Right cardiac atrium (tissue), 5 donors: ENCODE data around the gene NEGR1. TPM values are rescaled to one million over a fixed set of nuclear protein-coding genes. Genes with fewer than 3 reads are reported as not detected.
A peak's percentile ranks its signal among the peaks of the same experiment; 100 is the strongest.

Source experiments
- ATAC-seq, 2 donors: fragments of 200-7000 bp; cut with Tn5 transposase; one replicate each; pipeline versions ENCODE4 v1.8.0 to v1.9.1; 2020; ENCODE audit warnings: moderate library complexity in 2 of 2, mild to moderate bottlenecking in 1 of 2
- DNase-seq, 3 donors: peaks; one replicate each; pipeline ENCODE4 v3.0.0-alpha.2; 2020
- H3K27ac ChIP-seq: one replicate; pipeline ENCODE4 v1.5.1; 2013; ENCODE audit warnings: mild to moderate bottlenecking, low read length, control low read depth, moderate library complexity
- H3K27me3 ChIP-seq: one replicate; pipeline ENCODE4 v1.6.1; 2013; ENCODE audit not compliant: control insufficient read depth, insufficient read depth
- H3K4me1 ChIP-seq: one replicate; pipeline ENCODE4 v1.6.1; 2013; ENCODE audit warnings: low read length; ENCODE audit not compliant: control insufficient read depth, insufficient read depth
- H3K4me3 ChIP-seq: one replicate; pipeline ENCODE4 v1.5.1; 2013; ENCODE audit warnings: low read length, control low read depth
- H3K9me3 ChIP-seq: one replicate; pipeline ENCODE4 v1.6.1; 2013; ENCODE audit warnings: low read length; ENCODE audit not compliant: control insufficient read depth
- WGBS: extraction: QIAGEN DNeasy Blood & Tissue Kit; methylation state at CpG from one replicate; pipeline ENCODE4 v1.1.7; 2013; 5-methylcytosine and 5-hydroxymethylcytosine counted together
- intact Hi-C, 4 donors: fragments of 100-400 bp; cut with DNase I; formaldehyde crosslinking; loops; one replicate each; pipeline versions ENCODE4 v1.11.0 to v1.14.0; 2022 to 2023
- polyA plus RNA-seq: library from polyadenylated mRNA; stranded (reverse); fragments of 200-250 nt; gene quantifications from one replicate; pipeline ENCODE4 v1.2.3, GENCODE V29; 2013
- total RNA-seq, 4 donors: library from RNA; stranded (reverse); fragmentation: NEBNext Ultra II Directional; extraction: Animal tissue kit (Norgen Biotek cat#: 25700); gene quantifications; one replicate each; pipeline ENCODE4 v1.2.1, GENCODE V29; 2021
- donor health status: healthy with polysubstance abuse.
- donor health status: DM: no; HTN: yes; CAD: no.
- donor health status: DM: no; HTN: no; CAD: no.
- donor health status: DM: no; HTN: yes; CAD: no; lungs with severe emphysema.
- donor health status: DM: yes; HTN: yes; CAD: no.

The NEGR1 gene
- total and polyA plus RNA-seq, 5 donors = 9.1 to 26.1 (median 24.2) TPM

GRCh38 chr1:71817028-71817427, 465.3 kb downstream of the NEGR1 start:
- Histone ChIP-seq H3K27ac (no peak overlapping the region), H3K27me3 (no peaks in the 10 kb centered on the region), H3K4me1 (peaks cover 1% of the 10 kb centered on the region), H3K9me3 (no peaks in the 10 kb centered on the region), H3K4me3 (no peak overlapping the region)
- WGBS = 66% methylated on average over 4 of the region's 4 CpGs
- intact Hi-C loops = no loop called here
- DNase-seq (no peak), ATAC-seq (no peak)

- no peak for ATAC-seq
Measured at GRCh38 chr1:71809085-71809484, 473.3 kb downstream of the NEGR1 start.

GRCh38 chr1:71804140-71804539, 478.2 kb downstream of the NEGR1 start:
- H3K27ac ChIP-seq = no peak overlapping the region
- no peak overlapping the region for H3K4me3 ChIP-seq
- H3K4me1 ChIP-seq = no peaks in the 10 kb centered on the region
- intact Hi-C loops = no loop called here
- ATAC-seq = no peak
- H3K27me3 ChIP-seq = no peaks in the 10 kb centered on the region
- no peaks in the 10 kb centered on the region for H3K9me3 ChIP-seq
- no peak for DNase-seq
- WGBS = 63% methylated on average over 2 of the region's 2 CpGs

More at GRCh38 chr1:71809085-71809484, 473.3 kb downstream of the NEGR1 start:
- H3K4me3 ChIP-seq = no peak overlapping the region
- intact Hi-C loops = no loop called here
- no peaks in the 10 kb centered on the region for H3K9me3 ChIP-seq
- H3K27me3 ChIP-seq = no peaks in the 10 kb centered on the region
- H3K27ac ChIP-seq = no peak overlapping the region
- 70% methylated on average over 3 of the region's 3 CpGs for WGBS
- no peaks in the 10 kb centered on the region for H3K4me1 ChIP-seq
- DNase-seq = no peak

DNA sequence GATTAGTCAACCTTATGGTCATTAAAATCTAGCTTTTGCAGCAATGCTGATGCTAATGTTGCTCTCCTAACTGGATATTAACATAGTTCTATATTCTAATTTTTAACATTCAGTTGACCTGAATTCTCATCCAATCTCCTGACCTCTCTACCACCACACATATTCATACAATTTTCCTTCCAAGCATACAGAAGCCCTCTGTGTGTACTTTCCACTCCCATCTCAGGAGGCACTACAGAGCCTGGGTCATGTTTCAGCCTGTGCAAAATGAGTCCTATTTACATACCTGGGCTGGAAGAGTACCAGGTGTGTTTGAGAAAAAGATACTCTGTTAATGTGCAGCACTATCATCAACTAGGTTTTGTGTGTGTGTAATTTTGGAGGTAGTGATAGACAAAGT, 486.3 kb downstream of the NEGR1 start:
- no peaks in the 10 kb centered on the region for H3K4me1 ChIP-seq
- intact Hi-C loops = no loop called here
- ATAC-seq = no peak
- no peak overlapping the region for H3K4me3 ChIP-seq
- H3K9me3 ChIP-seq = no peaks in the 10 kb centered on the region
- H3K27me3 ChIP-seq = no peaks in the 10 kb centered on the region
- no peak overlapping the region for H3K27ac ChIP-seq
- no peak for DNase-seq

- Histone ChIP-seq H3K27me3 (no peaks in the 10 kb centered on the region), H3K4me3 (no peak overlapping the region), H3K4me1 (no peaks in the 10 kb centered on the region), H3K9me3 (no peaks in the 10 kb centered on the region), H3K27ac (no peak overlapping the region)
- DNase-seq (no peak), ATAC-seq (no peak)
- WGBS = 52% methylated on average over 1 of the region's 1 CpG
- intact Hi-C loops = no loop called here
Measured at GRCh38 chr1:71792264-71792663, 490.1 kb downstream of the NEGR1 start.

DNA sequence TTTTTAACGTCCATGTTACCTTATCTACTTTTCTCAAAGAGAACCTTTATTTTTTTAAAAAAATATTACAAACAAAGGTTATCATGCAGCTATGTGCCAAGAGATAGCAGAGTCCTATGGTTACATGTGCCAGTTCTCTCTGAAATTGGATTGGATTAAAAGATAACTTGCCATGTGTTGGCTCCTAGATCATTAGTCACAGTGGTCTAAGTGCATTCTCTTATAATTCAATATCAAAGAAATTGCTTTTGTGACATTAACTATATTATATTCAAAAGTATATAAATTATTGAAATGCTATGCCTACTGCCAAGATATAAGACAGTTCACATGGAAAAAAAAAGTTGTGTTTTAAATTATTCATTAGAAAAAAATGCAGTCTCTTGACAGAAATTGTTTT, 494.2 kb downstream of the NEGR1 start:
- WGBS = 19% methylated on average over 1 of the region's 1 CpG
- H3K27me3 ChIP-seq = no peaks in the 10 kb centered on the region
- H3K4me3 ChIP-seq = no peak overlapping the region
- no peaks in the 10 kb centered on the region for H3K9me3 ChIP-seq
- DNase-seq = no peak
- peaks cover 2% of the 10 kb centered on the region for H3K4me1 ChIP-seq
- intact Hi-C loops = no loop called here
- ATAC-seq = no peak
- H3K27ac ChIP-seq = no peak overlapping the region

DNA sequence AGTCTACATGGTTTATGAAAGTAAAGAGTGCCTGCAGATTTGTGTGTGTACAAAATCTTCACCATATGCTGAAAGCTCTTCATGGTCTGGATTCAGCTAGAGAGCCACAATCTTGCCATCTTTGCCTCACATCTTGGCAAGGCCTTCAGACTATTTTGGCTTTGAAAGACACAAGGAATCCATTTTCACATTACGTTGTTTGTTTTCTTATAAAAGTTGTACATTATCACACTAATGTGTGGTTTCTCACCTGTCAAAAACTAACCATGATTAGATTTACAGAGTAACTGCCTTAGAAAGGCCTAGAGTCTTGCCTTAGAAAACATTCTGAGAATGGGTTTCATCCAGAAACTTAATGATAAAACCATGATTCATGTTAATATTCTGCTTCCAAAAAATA, 494.6 kb downstream of the NEGR1 start:
- WGBS = 48% methylated on average over 1 of the region's 1 CpG
- Histone ChIP-seq H3K4me3 (no peak overlapping the region), H3K27ac (no peak overlapping the region), H3K27me3 (no peaks in the 10 kb centered on the region), H3K4me1 (peaks cover 2% of the 10 kb centered on the region), H3K9me3 (no peaks in the 10 kb centered on the region)
- DNase-seq (no peak), ATAC-seq (no peak)
- intact Hi-C loops = no loop called here

DNA sequence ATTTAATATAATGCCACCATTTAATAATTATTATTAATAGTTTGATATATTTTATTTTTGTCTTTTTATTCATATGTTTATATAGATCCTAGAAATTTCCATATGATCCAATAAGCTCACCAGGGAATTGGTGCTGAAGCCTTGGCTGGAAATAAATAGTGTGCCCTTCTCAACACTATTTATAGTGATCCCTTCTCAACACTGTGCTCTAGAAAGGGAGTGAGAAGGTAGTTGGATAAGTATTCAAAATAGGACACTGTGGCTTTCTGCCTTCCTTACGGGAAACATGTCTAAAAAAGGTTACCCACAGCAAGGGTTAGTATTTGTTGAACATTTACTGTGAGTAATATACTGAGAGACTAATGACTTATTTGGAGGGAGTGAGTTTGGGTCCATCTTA, 496.1 kb downstream of the NEGR1 start:
- DNase-seq = no peak
- Histone ChIP-seq H3K27ac (no peak overlapping the region), H3K9me3 (no peaks in the 10 kb centered on the region), H3K4me1 (peaks cover 2% of the 10 kb centered on the region), H3K27me3 (no peaks in the 10 kb centered on the region), H3K4me3 (no peak overlapping the region)
- ATAC-seq = peak; percentile 52
- WGBS = 60% methylated on average over 1 of the region's 1 CpG
- intact Hi-C loops = no loop called here

GRCh38 chr1:71785450-71785849, 496.9 kb downstream of the NEGR1 start:
- intact Hi-C loops = no loop called here
- H3K27ac ChIP-seq = no peak overlapping the region
- no peak overlapping the region for H3K4me3 ChIP-seq
- ATAC-seq = peak in 1 of 2 donors; percentile 40
- H3K4me1 ChIP-seq = peaks cover 2% of the 10 kb centered on the region
- H3K9me3 ChIP-seq = no peaks in the 10 kb centered on the region
- no peak for DNase-seq
- no peaks in the 10 kb centered on the region for H3K27me3 ChIP-seq

- WGBS = 44% methylated on average over 3 of the region's 3 CpGs
Measured at GRCh38 chr1:71785000-71785399, 497.3 kb downstream of the NEGR1 start.

DNA sequence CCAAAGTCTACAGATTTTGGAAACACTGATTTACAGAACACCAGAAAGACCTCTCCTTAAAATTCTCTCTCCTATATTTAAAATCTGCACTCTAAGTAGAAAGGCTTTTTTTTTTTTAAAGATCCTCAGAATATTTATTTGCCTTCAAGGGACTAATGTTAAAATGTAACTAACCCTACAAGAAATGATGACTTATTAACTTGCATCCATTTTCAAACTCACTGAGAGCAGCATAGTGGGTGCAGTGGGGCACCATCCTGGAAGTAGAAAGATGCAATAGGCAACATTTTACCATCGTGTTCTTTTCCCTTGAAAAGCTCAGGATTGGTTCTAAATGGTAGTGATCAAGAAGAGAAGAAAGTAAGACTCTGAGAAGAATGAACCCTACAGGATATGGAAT, 498.1 kb downstream of the NEGR1 start:
- Histone ChIP-seq H3K27ac (no peak overlapping the region), H3K4me3 (no peak overlapping the region), H3K4me1 (peaks cover 2% of the 10 kb centered on the region), H3K27me3 (no peaks in the 10 kb centered on the region), H3K9me3 (no peaks in the 10 kb centered on the region)
- intact Hi-C loops = no loop called here
- DNase-seq (no peak), ATAC-seq (no peak)
- WGBS = 73% methylated on average over 1 of the region's 1 CpG

More at GRCh38 chr1:71785000-71785399, 497.3 kb downstream of the NEGR1 start:
- no peaks in the 10 kb centered on the region for H3K27me3 ChIP-seq
- H3K9me3 ChIP-seq = no peaks in the 10 kb centered on the region
- peaks cover 2% of the 10 kb centered on the region for H3K4me1 ChIP-seq
- intact Hi-C loops = no loop called here
- DNase-seq (peak in 1 of 3 donors; percentile 46), ATAC-seq (no peak)
- H3K27ac ChIP-seq = no peak overlapping the region
- H3K4me3 ChIP-seq = no peak overlapping the region

DNA sequence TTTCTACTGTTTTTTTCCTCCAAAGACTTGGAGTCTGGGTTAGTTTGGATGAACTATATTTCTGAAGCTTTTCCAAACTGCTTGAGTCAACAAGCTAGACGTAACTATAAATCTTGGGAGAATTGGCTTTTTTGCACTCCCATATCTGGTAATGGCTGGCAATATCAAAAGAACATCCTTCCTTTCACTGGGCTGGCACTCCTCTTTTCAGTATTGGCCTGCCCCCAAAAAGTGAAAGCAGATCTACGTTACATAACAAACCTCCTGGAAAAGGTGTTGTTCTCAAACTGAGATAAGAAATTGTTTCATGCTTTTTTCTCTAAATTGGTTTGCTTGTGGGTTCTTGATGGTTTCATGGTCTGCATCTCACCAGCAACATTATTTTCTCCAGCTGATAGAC, 499.3 kb downstream of the NEGR1 start:
- DNase-seq (no peak), ATAC-seq (no peak)
- no peak overlapping the region for H3K4me3 ChIP-seq
- no peaks in the 10 kb centered on the region for H3K27me3 ChIP-seq
- WGBS = 40% methylated on average over 2 of the region's 2 CpGs
- H3K27ac ChIP-seq = no peak overlapping the region
- intact Hi-C loops = no loop called here
- H3K4me1 ChIP-seq = peaks cover 2% of the 10 kb centered on the region
- no peaks in the 10 kb centered on the region for H3K9me3 ChIP-seq
